GM23248 (cell line): ENCODE measurements around the gene OR2AG2. TPM values are rescaled to one million over a fixed set of nuclear protein-coding genes. Genes with fewer than 3 reads are reported as not detected.

Source experiments
- DNase-seq: peaks from one replicate; pipeline ENCODE4 v3.0.0-alpha.2; 2015
- H2AFZ ChIP-seq: fragments of 200-600 bp; sonication (generic); 2 replicates; pipeline ENCODE4 v1.6.1; 2016; ENCODE audit warnings: antibody characterized with exemption
- H3F3A ChIP-seq: fragments of 200-600 bp; sonication (generic); 2 replicates; pipeline ENCODE4 v1.6.1; 2016; ENCODE audit warnings: mild to moderate bottlenecking, antibody characterized with exemption, mixed run types; ENCODE audit not compliant: insufficient read depth
- H3K27ac ChIP-seq: fragments of 200-600 bp; sonication (generic); 2 replicates; pipeline ENCODE4 v1.5.1; 2016; ENCODE audit warnings: mild to moderate bottlenecking
- H3K27me3 ChIP-seq: fragments of 200-600 bp; sonication (generic); replicated peaks from 2 replicates; pipeline ENCODE4 v1.6.1; 2016; ENCODE audit warnings: mild to moderate bottlenecking; ENCODE audit not compliant: insufficient read depth
- H3K36me3 ChIP-seq: fragments of 200-600 bp; sonication (generic); 2 replicates; pipeline ENCODE4 v1.6.1; 2016; ENCODE audit warnings: low read depth, mild to moderate bottlenecking
- H3K4me1 ChIP-seq: fragments of 200-600 bp; sonication (generic); 2 replicates; pipeline ENCODE4 v1.6.1; 2016; ENCODE audit warnings: mild to moderate bottlenecking; ENCODE audit not compliant: insufficient read depth
- H3K4me2 ChIP-seq: fragments of 200-600 bp; sonication (generic); one replicate; pipeline ENCODE4 v1.6.1; 2016; ENCODE audit warnings: mild to moderate bottlenecking; ENCODE audit not compliant: unreplicated experiment
- H3K4me3 ChIP-seq: fragments of 200-600 bp; sonication (generic); 2 replicates; pipeline ENCODE4 v1.5.1; 2016; ENCODE audit warnings: mild to moderate bottlenecking
- H3K79me2 ChIP-seq: fragments of 200-600 bp; sonication (generic); 2 replicates; pipeline ENCODE4 v1.6.1; 2016; ENCODE audit warnings: mild to moderate bottlenecking; ENCODE audit not compliant: insufficient read depth
- H3K9ac ChIP-seq: fragments of 200-600 bp; sonication (generic); 2 replicates; pipeline ENCODE4 v1.6.1; 2016; ENCODE audit warnings: mild to moderate bottlenecking
- H3K9me2 ChIP-seq: fragments of 200-600 bp; sonication (generic); 2 replicates; pipeline ENCODE4 v1.6.1; 2016; ENCODE audit warnings: mixed run types, mild to moderate bottlenecking, moderate library complexity; ENCODE audit not compliant: insufficient read depth
- H3K9me3 ChIP-seq: fragments of 200-600 bp; sonication (generic); one replicate; pipeline ENCODE4 v1.6.1; 2017; ENCODE audit warnings: low read depth
- H4K20me1 ChIP-seq: fragments of 200-600 bp; sonication (generic); 2 replicates; pipeline ENCODE4 v1.6.0; 2016; ENCODE audit not compliant: insufficient read depth
- EZH2 ChIP-seq: fragments of 200-600 bp; sonication (generic); IDR thresholded peaks from 2 replicates; pipeline ENCODE4 v1.6.1; 2018; ENCODE audit warnings: antibody characterized with exemption, mild to moderate bottlenecking; ENCODE audit not compliant: insufficient read depth, poor library complexity, severe bottlenecking
- EZH2phosphoT487 ChIP-seq: fragments of 200-600 bp; sonication (generic); IDR thresholded peaks from 2 replicates; pipeline ENCODE4 v1.6.1; 2018; ENCODE audit warnings: antibody characterized with exemption, moderate library complexity, mild to moderate bottlenecking, low read depth; ENCODE audit not compliant: insufficient read depth
- WGBS, 2 experiments: methylation state at CpG; one replicate each; pipeline ENCODE4 v1.1.6; 2015 to 2017; ENCODE audit warnings: low lambda C conversion rate in 2 of 2, low coverage in 1 of 2; ENCODE audit errors: missing lambda C conversion rate in 2 of 2; 5-methylcytosine and 5-hydroxymethylcytosine counted together
- in situ Hi-C: fragments of 300-500 bp; cut with MboI; formaldehyde crosslinking; loops from 2 replicates; pipeline ENCODE4 v1.15.0; 2020
- polyA plus RNA-seq: library from polyadenylated mRNA; unstranded; fragments of >200 nt; fragmentation: Nextera tagmentation; extraction: Ambion mirVana; gene quantifications from 2 replicates; pipeline ENCODE4 v1.2.1, GENCODE V29; 2016
- total RNA-seq: library from RNA; depleted of rRNA; stranded (reverse); fragments of >200 nt; shearing (Covaris generic); gene quantifications from 2 replicates; pipeline ENCODE4 v1.2.3, GENCODE V29; 2014

OR2AG2 gene
- total and polyA plus RNA-seq, 2 experiments from 2014 or later, result 0.22 TPM; not detected in 1

DNA sequence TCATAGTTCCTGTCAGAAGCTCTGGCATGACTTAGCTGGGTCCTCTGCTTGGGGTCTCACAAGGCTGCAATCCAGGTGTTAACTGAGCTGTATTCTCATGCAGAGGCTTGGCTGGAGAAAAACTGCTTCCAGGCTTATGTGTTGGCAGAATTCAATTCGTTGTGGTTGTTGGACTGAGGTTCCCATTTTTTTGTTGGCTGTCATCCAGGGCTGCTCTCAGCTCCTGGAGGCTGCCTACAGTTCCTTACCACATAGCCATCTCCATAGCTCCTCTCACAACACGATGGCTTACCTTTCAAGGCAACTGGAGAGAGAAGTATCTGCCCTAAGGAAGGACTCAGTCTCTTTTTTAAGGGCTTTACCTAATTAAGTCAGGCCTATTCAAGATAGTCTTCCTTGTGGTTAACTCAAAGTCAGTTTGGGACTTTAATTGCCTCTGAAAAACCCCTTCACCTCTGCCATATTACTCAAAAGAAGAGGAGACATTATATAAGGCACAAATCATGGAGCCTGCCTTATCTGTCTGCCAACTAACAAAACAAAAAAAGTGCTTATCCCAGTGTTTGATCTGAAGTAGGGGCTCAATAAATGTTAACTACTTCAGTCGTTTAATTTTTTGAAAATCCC lies 35.2 kb downstream of the OR2AG2 start:
- Histone ChIP-seq H3K27me3 (no peaks in the 10 kb centered on the region), H3K79me2 (no peaks in the 10 kb centered on the region), H4K20me1 (no peaks in the 10 kb centered on the region), H3K9ac (no peak overlapping the region), H3K4me1 (peaks cover 7% of the 10 kb centered on the region; the same call in 1 of the 2 replicates), H3K27ac (no peak overlapping the region), H3K9me3 (no peaks in the 10 kb centered on the region), H3K36me3 (no peaks in the 10 kb centered on the region), H3F3A (no peaks in the 10 kb centered on the region), H2AFZ (no peak overlapping the region), H3K4me2 (no peak overlapping the region), H3K9me2 (no peaks in the 10 kb centered on the region), H3K4me3 (no peak overlapping the region)
- in situ Hi-C loops, result no loop called here
- DNase-seq, result peak; percentile 15
- 49 to 69% methylated on average over 3 of the region's 3 CpGs for WGBS, 2 experiments
- TF ChIP-seq EZH2, result no peak
- no peak for TF ChIP-seq EZH2phosphoT487

GRCh38 chr11:6735306-6735705 lies 36.5 kb downstream of the OR2AG2 start:
- Histone ChIP-seq H3K36me3 (no peaks in the 10 kb centered on the region), H3K4me3 (no peak overlapping the region), H3K79me2 (no peaks in the 10 kb centered on the region), H3K27ac (no peak overlapping the region), H3K9me2 (no peaks in the 10 kb centered on the region), H3K9me3 (no peaks in the 10 kb centered on the region), H4K20me1 (no peaks in the 10 kb centered on the region), H3K27me3 (no peaks in the 10 kb centered on the region), H3K9ac (no peak overlapping the region), H3K4me1 (peaks cover 7% of the 10 kb centered on the region; the same call in 1 of the 2 replicates), H3F3A (no peaks in the 10 kb centered on the region), H2AFZ (peak overlapping the region; percentile 31; the same call in 1 of the 2 replicates), H3K4me2 (no peak overlapping the region)
- WGBS, 2 experiments, result 4 to 17% methylated on average over 3 of the region's 3 CpGs
- in situ Hi-C loops, result no loop called here
- TF ChIP-seq EZH2phosphoT487 (no peak), EZH2 (no peak)
- DNase-seq, result peak; percentile 58

- H3K9ac ChIP-seq, result no peak overlapping the region
- H3K36me3 ChIP-seq, result no peaks in the 10 kb centered on the region
- TF ChIP-seq EZH2, result no peak
- no peak for TF ChIP-seq EZH2phosphoT487
- in situ Hi-C loops, result no loop called here
- no peaks in the 10 kb centered on the region for H3K79me2 ChIP-seq
- H3F3A ChIP-seq, result no peaks in the 10 kb centered on the region
- no peak for DNase-seq
- no peak overlapping the region for H3K4me2 ChIP-seq
- H3K9me2 ChIP-seq, result no peaks in the 10 kb centered on the region
- 57 to 62% methylated on average over 3 of the region's 3 CpGs for WGBS, 2 experiments
- no peaks in the 10 kb centered on the region for H3K27me3 ChIP-seq
- peaks cover 7% of the 10 kb centered on the region; the same call in 1 of the 2 replicates for H3K4me1 ChIP-seq
- no peaks in the 10 kb centered on the region for H3K9me3 ChIP-seq
- H2AFZ ChIP-seq, result peak overlapping the region; percentile 31; the same call in 1 of the 2 replicates
- H3K4me3 ChIP-seq, result no peak overlapping the region
- H4K20me1 ChIP-seq, result no peaks in the 10 kb centered on the region
- H3K27ac ChIP-seq, result no peak overlapping the region
Measured at GRCh38 chr11:6734616-6735015, 37.2 kb downstream of the OR2AG2 start.

- H3F3A ChIP-seq, result no peaks in the 10 kb centered on the region
- no peak overlapping the region for H3K4me3 ChIP-seq
- no peaks in the 10 kb centered on the region for H3K27me3 ChIP-seq
- no peak overlapping the region for H2AFZ ChIP-seq
- H3K36me3 ChIP-seq, result no peaks in the 10 kb centered on the region
- WGBS, 2 experiments, result 63 to 71% methylated on average over 3 of the region's 3 CpGs
- H4K20me1 ChIP-seq, result no peaks in the 10 kb centered on the region
- H3K9me3 ChIP-seq, result no peaks in the 10 kb centered on the region
- H3K4me2 ChIP-seq, result no peak overlapping the region
- in situ Hi-C loops, result no loop called here
- no peak overlapping the region for H3K9ac ChIP-seq
- no peaks in the 10 kb centered on the region for H3K79me2 ChIP-seq
- TF ChIP-seq EZH2phosphoT487, result no peak
- no peak for TF ChIP-seq EZH2
- no peaks in the 10 kb centered on the region for H3K9me2 ChIP-seq
- no peak overlapping the region for H3K27ac ChIP-seq
- peaks cover 7% of the 10 kb centered on the region; the same call in 1 of the 2 replicates for H3K4me1 ChIP-seq
- no peak for DNase-seq
Measured at GRCh38 chr11:6733326-6734275, 38.2 kb downstream of the OR2AG2 start.
